ENCODE measurements around the gene AHSG. TPM values are rescaled to one million over a fixed set of nuclear protein-coding genes. Genes with fewer than 3 reads are reported as not detected.

The AHSG gene
- total and polyA plus RNA-seq, 3 donors from 2014 or later = 0.81 to 1.6 (median 1.5) TPM

GRCh38 chr3:186619787-186620212, 6.9 kb downstream of the AHSG start:
- no peaks in the 10 kb centered on the region for H3K9me3 ChIP-seq
- 91 to 94% methylated on average over 5 of the region's 5 CpGs for WGBS, 2 donors
- no peak overlapping the region for H3K4me3 ChIP-seq
- TF ChIP-seq CTCF (IDR thresholded peaks at IDR 0.05) (no peak), POLR2A (IDR thresholded peaks at IDR 0.05) (no peak)
- H3K36me3 ChIP-seq (ENCODE audit: low read depth, missing control alignments) = no peaks in the 10 kb centered on the region
- intact Hi-C loops (cut with DNase I; ENCODE audit: low total_unique reads) = loop anchor here (10.0 kb wide), 1 partner anchor 205 kb away; no protein-coding TSS in a partner anchor
- no peaks in the 10 kb centered on the region for H3K4me1 ChIP-seq
- H3K27me3 ChIP-seq = no peaks in the 10 kb centered on the region
- no peak for DNase-seq
- no peak overlapping the region for H3K27ac ChIP-seq

GRCh38 chr3:186620213-186621092, 7.6 kb downstream of the AHSG start:
- Histone ChIP-seq H3K4me1 (no peaks in the 10 kb centered on the region), H3K36me3 (ENCODE audit: low read depth, missing control alignments) (no peaks in the 10 kb centered on the region), H3K27ac (no peak overlapping the region), H3K4me3 (no peak overlapping the region), H3K9me3 (no peaks in the 10 kb centered on the region), H3K27me3 (no peaks in the 10 kb centered on the region)
- 81 to 92% methylated on average over 13 to 17 of the region's 17 CpGs for WGBS, 2 donors
- no peak for DNase-seq
- intact Hi-C loops (cut with DNase I; ENCODE audit: low total_unique reads) = no loop called here
- no peak for TF ChIP-seq POLR2A (IDR thresholded peaks at IDR 0.05)
- TF ChIP-seq CTCF (IDR thresholded peaks at IDR 0.05) = no peak

GRCh38 chr3:186621894-186622650, 9.2 kb downstream of the AHSG start:
- Histone ChIP-seq H3K36me3 (ENCODE audit: low read depth, missing control alignments) (no peaks in the 10 kb centered on the region), H3K9me3 (no peaks in the 10 kb centered on the region), H3K4me1 (no peaks in the 10 kb centered on the region), H3K4me3 (no peak overlapping the region), H3K27ac (no peak overlapping the region), H3K27me3 (no peaks in the 10 kb centered on the region)
- WGBS, 2 donors = 74 to 85% methylated on average over 7 of the region's 7 CpGs
- no peak for DNase-seq
- no peak for TF ChIP-seq POLR2A (IDR thresholded peaks at IDR 0.05)
- TF ChIP-seq CTCF (IDR thresholded peaks at IDR 0.05) = no peak
- intact Hi-C loops (cut with DNase I; ENCODE audit: low total_unique reads) = no loop called here

GRCh38 chr3:186622651-186623310, 9.9 kb downstream of the AHSG start:
- Histone ChIP-seq H3K4me3 (no peak overlapping the region), H3K27me3 (no peaks in the 10 kb centered on the region), H3K9me3 (no peaks in the 10 kb centered on the region), H3K36me3 (ENCODE audit: low read depth, missing control alignments) (no peaks in the 10 kb centered on the region), H3K4me1 (no peaks in the 10 kb centered on the region), H3K27ac (no peak overlapping the region)
- WGBS, 2 donors = 49 to 58% methylated on average over 2 of the region's 2 CpGs
- intact Hi-C loops (cut with DNase I; ENCODE audit: low total_unique reads) = no loop called here
- no peak for DNase-seq
- TF ChIP-seq POLR2A (IDR thresholded peaks at IDR 0.05) = no peak
- no peak for TF ChIP-seq CTCF (IDR thresholded peaks at IDR 0.05)
